Keratinocyte (primary cell): Measurements from ENCODE around the gene OSBPL5.

Source experiments
- CTCF ChIP-seq, 3 experiments: IDR thresholded peaks in 1 of 3; conservative IDR thresholded peaks in 1 of 3; optimal IDR thresholded peaks in 1 of 3; 2 replicates in 2 of 3; 3 replicates in 1 of 3; pipeline versions ENCODE3 to v1.5.1; 2011; ENCODE audit warnings: low read length in 3 of 3, mild to moderate bottlenecking in 3 of 3, moderate library complexity in 2 of 3, control low read depth in 1 of 3, inconsistent platforms in 1 of 3; ENCODE audit not compliant: insufficient read depth in 2 of 3; ENCODE audit errors: extremely low read depth in 1 of 3
- EZH2 ChIP-seq: IDR thresholded peaks from one replicate; pipeline ENCODE4 v1.6.1; 2012; ENCODE audit warnings: inconsistent platforms, mild to moderate bottlenecking, low read length, moderate library complexity

- TF ChIP-seq CTCF (optimal IDR thresholded peaks at IDR 0.05 in 1 of 3, IDR thresholded peaks at IDR 0.05 in 1 of 3, conservative IDR thresholded peaks at IDR 0.05 in 1 of 3; ENCODE audit: extremely low read depth in 1 of 3, insufficient read depth in 2 of 3, low read length in 3 of 3) = no peak
- no peak for TF ChIP-seq EZH2
Observed at GRCh38 chr11:3073029-3073435, 92.1 kb downstream of the OSBPL5 start.
